K562 (cell line): ENCODE data around the gene P2RY14. TPM values are rescaled to one million over a fixed set of nuclear protein-coding genes. Genes with fewer than 3 reads are reported as not detected.

Experiments
- AFF4 ChIP-seq: sonication (generic); formaldehyde crosslinking; IDR thresholded peaks from 2 replicates; pipeline ENCODE4 v1.8.0; 2023; ENCODE audit warnings: mild to moderate bottlenecking, missing genetic modification reagents
- ARHGAP35 ChIP-seq: fragments of 450-650 bp; IDR thresholded peaks from 2 replicates; pipeline ENCODE4 v1.6.1; 2018; ENCODE audit not compliant: partially characterized antibody
- HMG20B ChIP-seq: fragments of 250-450 bp; sonication (Bioruptor Pico); IDR thresholded peaks from 2 replicates; pipeline ENCODE4 v1.5.0; 2021; ENCODE audit warnings: mild to moderate bottlenecking
- NR2C2 ChIP-seq, 2 experiments: fragments of 200-800 bp in 1 of 2; sonication (Bioruptor generic) in 1 of 2; sonication (generic) in 1 of 2; formaldehyde crosslinking in 1 of 2; IDR thresholded peaks; 2 replicates each; pipeline versions ENCODE4 v1.6.1 to v1.8.0; 2016 to 2022; ENCODE audit warnings: mild to moderate bottlenecking in 1 of 2, missing compliant biosample characterization in 1 of 2, missing genetic modification characterization in 1 of 2, missing genetic modification reagents in 1 of 2
- POU5F1 ChIP-seq: fragments of 150-350 bp; IDR thresholded peaks from 2 replicates; pipeline ENCODE4 v1.6.1; 2014; ENCODE audit warnings: borderline replicate concordance, low read length, low read depth, mild to moderate bottlenecking; ENCODE audit not compliant: partially characterized antibody
- TCF3 ChIP-seq: sonication (generic); formaldehyde crosslinking; IDR thresholded peaks from 2 replicates; pipeline ENCODE4 v1.4.0; 2020; ENCODE audit warnings: mild to moderate bottlenecking, missing genetic modification reagents
- ZNF280A ChIP-seq: fragments of 450-650 bp; IDR thresholded peaks from 2 replicates; pipeline ENCODE4 v1.6.1; 2018; ENCODE audit warnings: mild to moderate bottlenecking, low read depth; ENCODE audit not compliant: partially characterized antibody
- polyA plus RNA-seq, 8 experiments: library from polyadenylated mRNA; depleted of rRNA in 4 of 8; stranded (reverse) in 5 of 8; unstranded in 3 of 8; fragments of >200 nt; fragmentation: Nextera tagmentation in 2 of 8; fragmentation: Illumina TruSeq in 1 of 8; extraction: Ambion mirVana in 2 of 8; extraction: Trizol in 1 of 8; gene quantifications; 2 replicates each; pipeline versions ENCODE4 v1.2.1 to v1.2.3, GENCODE V29; 2011 to 2014; ENCODE audit warnings: inconsistent platforms in 1 of 8, missing spikeins in 1 of 8
- total RNA-seq, 7 experiments: library from RNA; depleted of rRNA in 6 of 7; stranded (reverse); fragments of >200 nt in 6 of 7; fragmentation: Illumina TruSeq in 2 of 7; extraction: Trizol in 2 of 7; gene quantifications; 2 replicates each; pipeline versions ENCODE4 v1.2.1 to v1.2.3, GENCODE V29; 2011 to 2021; ENCODE audit warnings: low replicate concordance in 1 of 7
- TF ChIP-seq, protein P1 (sequence below): fragments of 450-650 bp; IDR thresholded peaks from 2 replicates; pipeline ENCODE4 v1.6.1; 2016; ENCODE audit warnings: borderline replicate concordance

The P2RY14 gene
- total and polyA plus RNA-seq, 9 of the 15 experiments (the other 6 are each of a cell fraction or from before 2014, with no cell fraction given) = not detected

GRCh38 chr3:151306168-151306810 is 27.9 kb upstream of the P2RY14 start (continued):
- no peak for TF ChIP-seq AFF4 (CRISPR knock-in tag)
- no peak for TF ChIP-seq ZNF280A
- no peak for TF ChIP-seq ARHGAP35
- no peak for TF ChIP-seq POU5F1
- TF ChIP-seq TCF3 (CRISPR knock-in tag) = no peak
- no peak for TF ChIP-seq HMG20B
- TF ChIP-seq, protein P1, sequence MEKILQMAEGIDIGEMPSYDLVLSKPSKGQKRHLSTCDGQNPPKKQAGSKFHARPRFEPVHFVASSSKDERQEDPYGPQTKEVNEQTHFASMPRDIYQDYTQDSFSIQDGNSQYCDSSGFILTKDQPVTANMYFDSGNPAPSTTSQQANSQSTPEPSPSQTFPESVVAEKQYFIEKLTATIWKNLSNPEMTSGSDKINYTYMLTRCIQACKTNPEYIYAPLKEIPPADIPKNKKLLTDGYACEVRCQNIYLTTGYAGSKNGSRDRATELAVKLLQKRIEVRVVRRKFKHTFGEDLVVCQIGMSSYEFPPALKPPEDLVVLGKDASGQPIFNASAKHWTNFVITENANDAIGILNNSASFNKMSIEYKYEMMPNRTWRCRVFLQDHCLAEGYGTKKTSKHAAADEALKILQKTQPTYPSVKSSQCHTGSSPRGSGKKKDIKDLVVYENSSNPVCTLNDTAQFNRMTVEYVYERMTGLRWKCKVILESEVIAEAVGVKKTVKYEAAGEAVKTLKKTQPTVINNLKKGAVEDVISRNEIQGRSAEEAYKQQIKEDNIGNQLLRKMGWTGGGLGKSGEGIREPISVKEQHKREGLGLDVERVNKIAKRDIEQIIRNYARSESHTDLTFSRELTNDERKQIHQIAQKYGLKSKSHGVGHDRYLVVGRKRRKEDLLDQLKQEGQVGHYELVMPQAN = no peak
- no peak for TF ChIP-seq NR2C2 (CRISPR knock-in tag; IDR thresholded peaks at IDR 0.05)
- no peak for TF ChIP-seq NR2C2 (tag; IDR thresholded peaks at IDR 0.05)
